ENCODE measurements around the gene SCAI.

Gene SCAI

GRCh38 chr9:124913378-124913777 is 229.9 kb downstream of the SCAI start:
- no peaks in the 10 kb centered on the region for H3K9me3 ChIP-seq (ENCODE audit: control insufficient read depth, insufficient read depth, low read depth, low read length)
- POLR2A ChIA-PET: no interaction called here
- H3K36me3 ChIP-seq (ENCODE audit: control insufficient read depth in 2 of 2, insufficient read depth in 1 of 2, low read length in 2 of 2): peaks cover 5 to 51% of the 10 kb centered on the region in 2 experiments; a peak in 2 of 3 replicates
- no peaks in the 10 kb centered on the region for H3K4me1 ChIP-seq (ENCODE audit: control insufficient read depth, insufficient read depth, low read length)
- CTCF ChIA-PET: interaction anchor here (1.0 kb wide), 1 partner anchor 60 kb away, joined by 3 read pairs; the partner anchor contains the start of gene WDR38
- no peak for TF ChIP-seq ZNF626 (tag by site-specific recombination; IDR thresholded peaks at IDR 0.05)
- TF ChIP-seq, protein P1, sequence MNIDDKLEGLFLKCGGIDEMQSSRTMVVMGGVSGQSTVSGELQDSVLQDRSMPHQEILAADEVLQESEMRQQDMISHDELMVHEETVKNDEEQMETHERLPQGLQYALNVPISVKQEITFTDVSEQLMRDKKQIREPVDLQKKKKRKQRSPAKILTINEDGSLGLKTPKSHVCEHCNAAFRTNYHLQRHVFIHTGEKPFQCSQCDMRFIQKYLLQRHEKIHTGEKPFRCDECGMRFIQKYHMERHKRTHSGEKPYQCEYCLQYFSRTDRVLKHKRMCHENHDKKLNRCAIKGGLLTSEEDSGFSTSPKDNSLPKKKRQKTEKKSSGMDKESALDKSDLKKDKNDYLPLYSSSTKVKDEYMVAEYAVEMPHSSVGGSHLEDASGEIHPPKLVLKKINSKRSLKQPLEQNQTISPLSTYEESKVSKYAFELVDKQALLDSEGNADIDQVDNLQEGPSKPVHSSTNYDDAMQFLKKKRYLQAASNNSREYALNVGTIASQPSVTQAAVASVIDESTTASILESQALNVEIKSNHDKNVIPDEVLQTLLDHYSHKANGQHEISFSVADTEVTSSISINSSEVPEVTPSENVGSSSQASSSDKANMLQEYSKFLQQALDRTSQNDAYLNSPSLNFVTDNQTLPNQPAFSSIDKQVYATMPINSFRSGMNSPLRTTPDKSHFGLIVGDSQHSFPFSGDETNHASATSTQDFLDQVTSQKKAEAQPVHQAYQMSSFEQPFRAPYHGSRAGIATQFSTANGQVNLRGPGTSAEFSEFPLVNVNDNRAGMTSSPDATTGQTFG (tag by site-specific recombination; IDR thresholded peaks at IDR 0.05; ENCODE audit: borderline replicate concordance): no peak
- no peak for TF ChIP-seq ZBTB6 (tag by site-specific recombination; IDR thresholded peaks at IDR 0.05)
- no peak for TF ChIP-seq ZNF274 (IDR thresholded peaks at IDR 0.05; ENCODE audit: low read length)
- TF ChIP-seq ZNF274 (tag by site-specific recombination; IDR thresholded peaks at IDR 0.05; ENCODE audit: borderline replicate concordance): no peak
- TF ChIP-seq, protein P2, sequence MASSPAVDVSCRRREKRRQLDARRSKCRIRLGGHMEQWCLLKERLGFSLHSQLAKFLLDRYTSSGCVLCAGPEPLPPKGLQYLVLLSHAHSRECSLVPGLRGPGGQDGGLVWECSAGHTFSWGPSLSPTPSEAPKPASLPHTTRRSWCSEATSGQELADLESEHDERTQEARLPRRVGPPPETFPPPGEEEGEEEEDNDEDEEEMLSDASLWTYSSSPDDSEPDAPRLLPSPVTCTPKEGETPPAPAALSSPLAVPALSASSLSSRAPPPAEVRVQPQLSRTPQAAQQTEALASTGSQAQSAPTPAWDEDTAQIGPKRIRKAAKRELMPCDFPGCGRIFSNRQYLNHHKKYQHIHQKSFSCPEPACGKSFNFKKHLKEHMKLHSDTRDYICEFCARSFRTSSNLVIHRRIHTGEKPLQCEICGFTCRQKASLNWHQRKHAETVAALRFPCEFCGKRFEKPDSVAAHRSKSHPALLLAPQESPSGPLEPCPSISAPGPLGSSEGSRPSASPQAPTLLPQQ (tag by site-specific recombination; IDR thresholded peaks at IDR 0.05): no peak
- no peak for TF ChIP-seq ZNF791 (tag by site-specific recombination; IDR thresholded peaks at IDR 0.05)
- TF ChIP-seq ZNF416 (tag by site-specific recombination; IDR thresholded peaks at IDR 0.05): no peak
- TF ChIP-seq ZNF138 (tag by site-specific recombination; IDR thresholded peaks at IDR 0.05; ENCODE audit: borderline replicate concordance): no peak
- TF ChIP-seq ZNF571 (tag by site-specific recombination; IDR thresholded peaks at IDR 0.05): no peak
- TF ChIP-seq, protein P3, sequence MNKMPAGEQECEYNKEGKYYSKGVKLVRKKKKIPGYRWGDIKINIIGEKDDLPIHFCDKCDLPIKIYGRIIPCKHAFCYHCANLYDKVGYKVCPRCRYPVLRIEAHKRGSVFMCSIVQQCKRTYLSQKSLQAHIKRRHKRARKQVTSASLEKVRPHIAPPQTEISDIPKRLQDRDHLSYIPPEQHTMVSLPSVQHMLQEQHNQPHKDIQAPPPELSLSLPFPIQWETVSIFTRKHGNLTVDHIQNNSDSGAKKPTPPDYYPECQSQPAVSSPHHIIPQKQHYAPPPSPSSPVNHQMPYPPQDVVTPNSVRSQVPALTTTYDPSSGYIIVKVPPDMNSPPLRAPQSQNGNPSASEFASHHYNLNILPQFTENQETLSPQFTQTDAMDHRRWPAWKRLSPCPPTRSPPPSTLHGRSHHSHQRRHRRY (tag by site-specific recombination; IDR thresholded peaks at IDR 0.05): no peak
- TF ChIP-seq ZNF549 (tag by site-specific recombination; IDR thresholded peaks at IDR 0.05): no peak
- TF ChIP-seq INSM2 (tag by site-specific recombination; IDR thresholded peaks at IDR 0.05): no peak
- no peak for TF ChIP-seq HOXC10 (CRISPR knock-in tag; IDR thresholded peaks at IDR 0.05)
- no peak for TF ChIP-seq ZNF280D (tag by site-specific recombination; IDR thresholded peaks at IDR 0.05)
- no peak for TF ChIP-seq GLIS2 (tag by site-specific recombination; IDR thresholded peaks at IDR 0.05)
- no peak for TF ChIP-seq ZNF580 (tag by site-specific recombination; IDR thresholded peaks at IDR 0.05)
- no peak for TF ChIP-seq ZNF121 (tag by site-specific recombination; IDR thresholded peaks at IDR 0.05)
- TF ChIP-seq ZNF473 (tag by site-specific recombination; IDR thresholded peaks at IDR 0.05): no peak
- no peak for TF ChIP-seq EGR2 (tag by site-specific recombination; IDR thresholded peaks at IDR 0.05; ENCODE audit: low read depth)
- TF ChIP-seq, protein P4, sequence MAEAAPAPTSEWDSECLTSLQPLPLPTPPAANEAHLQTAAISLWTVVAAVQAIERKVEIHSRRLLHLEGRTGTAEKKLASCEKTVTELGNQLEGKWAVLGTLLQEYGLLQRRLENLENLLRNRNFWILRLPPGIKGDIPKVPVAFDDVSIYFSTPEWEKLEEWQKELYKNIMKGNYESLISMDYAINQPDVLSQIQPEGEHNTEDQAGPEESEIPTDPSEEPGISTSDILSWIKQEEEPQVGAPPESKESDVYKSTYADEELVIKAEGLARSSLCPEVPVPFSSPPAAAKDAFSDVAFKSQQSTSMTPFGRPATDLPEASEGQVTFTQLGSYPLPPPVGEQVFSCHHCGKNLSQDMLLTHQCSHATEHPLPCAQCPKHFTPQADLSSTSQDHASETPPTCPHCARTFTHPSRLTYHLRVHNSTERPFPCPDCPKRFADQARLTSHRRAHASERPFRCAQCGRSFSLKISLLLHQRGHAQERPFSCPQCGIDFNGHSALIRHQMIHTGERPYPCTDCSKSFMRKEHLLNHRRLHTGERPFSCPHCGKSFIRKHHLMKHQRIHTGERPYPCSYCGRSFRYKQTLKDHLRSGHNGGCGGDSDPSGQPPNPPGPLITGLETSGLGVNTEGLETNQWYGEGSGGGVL (tag by site-specific recombination; IDR thresholded peaks at IDR 0.05): no peak
- no peak overlapping the region for H3K4me3 ChIP-seq (ENCODE audit: low read depth, low read length)
- H3K27ac ChIP-seq (ENCODE audit: extremely low read depth, low read depth, low read length): no peak overlapping the region
